HG03095 (cell line): Measurements from ENCODE around the gene TK1.

ENCODE experiments used
- ATAC-seq: cut with Tn5 transposase; IDR thresholded peaks from one replicate; pipeline ENCODE4 v1.9.1; 2021; ENCODE audit warnings: moderate library complexity; ENCODE audit not compliant: unreplicated experiment

Gene TK1

GRCh38 chr17:78125138-78125913 lies 61.5 kb downstream of the TK1 start:
- no peak for ATAC-seq

GRCh38 chr17:78124836-78125137 lies 62.1 kb downstream of the TK1 start:
- no peak for ATAC-seq
